Right renal pelvis (tissue), 4 donors: ENCODE data around the gene NOC2L. TPM values are rescaled to one million over a fixed set of nuclear protein-coding genes. Genes with fewer than 3 reads are reported as not detected.

Experiments
- DNase-seq, 4 donors: peaks; one replicate each; pipeline ENCODE4 v3.0.0-alpha.2; 2013; ENCODE audit warnings: low read depth in 4 of 4, low spot score in 3 of 4, missing footprints in 1 of 4
- polyA plus RNA-seq, 4 donors: library from polyadenylated mRNA; unstranded; fragments of 120-200 nt; gene quantifications; one replicate each; pipeline ENCODE4 v1.2.1, GENCODE V29; 2013; ENCODE audit not compliant: insufficient read length in 4 of 4

NOC2L gene
- polyA plus RNA-seq, 4 donors: 53.1 to 65.2 (median 57.0) TPM

DNA sequence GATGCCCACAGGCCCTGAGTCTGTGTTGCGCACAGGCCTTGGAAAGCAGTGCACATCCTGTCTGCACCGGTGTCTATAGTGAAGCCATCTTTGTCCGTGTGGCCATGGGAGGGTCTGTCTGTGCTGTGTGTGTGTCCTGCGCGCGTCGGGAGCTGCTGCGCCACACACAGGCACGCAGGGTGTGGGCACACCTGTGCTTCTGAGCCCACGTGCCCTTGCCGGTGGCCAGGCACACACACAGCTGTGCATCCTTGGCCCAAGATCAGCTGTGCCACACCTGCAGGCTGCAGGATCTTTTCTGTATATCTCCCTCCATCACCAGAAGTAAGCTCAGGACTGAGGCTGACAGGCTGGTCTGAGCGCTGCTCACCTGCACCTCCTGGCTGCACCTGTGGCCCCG is 38.5 kb downstream of the NOC2L start:
- no peak for DNase-seq

DNA sequence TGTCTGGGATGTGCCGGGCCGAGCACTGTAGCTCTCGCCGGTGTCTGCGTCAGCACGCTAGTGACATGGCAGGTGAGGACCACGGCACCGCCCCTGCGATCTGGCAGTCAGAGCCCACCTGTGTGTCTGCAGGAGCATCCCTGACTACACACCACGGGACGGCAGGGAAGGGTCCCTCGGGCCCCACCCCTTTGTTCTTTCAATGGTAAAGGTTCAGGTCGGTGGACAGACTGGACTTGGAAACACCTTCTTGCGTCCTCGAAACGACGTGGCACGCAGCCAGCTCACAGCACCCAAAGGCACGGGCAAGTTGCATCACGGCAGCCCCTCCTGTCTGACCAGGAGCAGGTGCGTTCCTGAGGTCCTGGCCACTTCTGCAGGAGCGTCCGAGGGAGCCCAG is 39.0 kb downstream of the NOC2L start:
- DNase-seq: no peak

GRCh38 chr1:919271-919872 is 39.7 kb downstream of the NOC2L start:
- no peak for DNase-seq

GRCh38 chr1:918843-919242 is 40.2 kb downstream of the NOC2L start:
- DNase-seq: no peak

DNA sequence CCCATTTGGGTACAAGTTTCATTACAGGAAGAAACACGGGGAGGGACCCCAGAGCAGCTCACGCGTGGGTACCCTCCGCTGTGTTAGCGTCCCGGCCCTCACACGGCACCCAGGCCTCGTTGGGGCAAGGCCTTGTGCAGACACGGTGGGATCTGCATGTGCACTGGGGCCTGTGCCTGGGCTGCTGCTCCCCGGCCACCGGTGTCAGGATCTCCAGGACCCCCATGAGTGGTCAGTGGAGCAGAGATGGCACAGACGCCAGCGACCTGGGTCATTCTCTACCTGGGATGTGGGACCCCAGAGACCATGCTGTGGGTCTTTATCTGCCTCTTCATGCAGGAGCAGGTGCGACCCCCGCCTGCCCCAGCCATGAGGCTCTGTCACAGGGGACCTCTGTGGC is 40.7 kb downstream of the NOC2L start:
- no peak for DNase-seq

DNA sequence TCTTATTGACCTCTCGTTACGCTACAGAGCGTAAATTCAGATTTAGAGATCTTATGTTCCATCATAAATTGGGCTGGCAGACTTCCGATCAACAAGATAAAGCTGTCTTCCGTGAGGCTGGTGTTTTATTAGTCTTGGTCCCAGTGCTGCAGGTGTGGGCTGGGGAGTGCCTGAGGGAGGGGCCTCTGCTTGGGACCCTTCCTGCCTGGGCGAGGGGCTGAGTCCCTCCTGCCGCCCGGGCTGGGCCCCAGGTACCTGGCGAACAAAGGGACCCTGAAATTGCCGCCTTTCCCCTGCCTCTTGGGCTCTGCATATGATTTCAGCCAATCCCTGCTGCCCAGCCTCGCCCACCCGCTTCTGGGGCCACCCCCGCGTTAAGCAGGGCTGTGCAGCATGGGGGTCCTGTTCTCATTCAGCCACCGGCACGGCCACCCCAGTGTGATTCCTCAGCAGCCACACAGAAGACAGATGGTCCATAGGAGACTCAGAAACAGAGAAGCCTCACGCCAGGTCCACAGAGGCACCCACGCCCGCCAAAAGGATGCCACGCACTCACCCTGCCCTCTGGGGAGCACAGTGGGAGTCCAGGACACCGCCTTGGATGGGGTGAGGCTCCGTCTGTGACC is 41.5 kb downstream of the NOC2L start:
- DNase-seq: no peak

GRCh38 chr1:917076-917459 is 42.0 kb downstream of the NOC2L start:
- DNase-seq: no peak

DNA sequence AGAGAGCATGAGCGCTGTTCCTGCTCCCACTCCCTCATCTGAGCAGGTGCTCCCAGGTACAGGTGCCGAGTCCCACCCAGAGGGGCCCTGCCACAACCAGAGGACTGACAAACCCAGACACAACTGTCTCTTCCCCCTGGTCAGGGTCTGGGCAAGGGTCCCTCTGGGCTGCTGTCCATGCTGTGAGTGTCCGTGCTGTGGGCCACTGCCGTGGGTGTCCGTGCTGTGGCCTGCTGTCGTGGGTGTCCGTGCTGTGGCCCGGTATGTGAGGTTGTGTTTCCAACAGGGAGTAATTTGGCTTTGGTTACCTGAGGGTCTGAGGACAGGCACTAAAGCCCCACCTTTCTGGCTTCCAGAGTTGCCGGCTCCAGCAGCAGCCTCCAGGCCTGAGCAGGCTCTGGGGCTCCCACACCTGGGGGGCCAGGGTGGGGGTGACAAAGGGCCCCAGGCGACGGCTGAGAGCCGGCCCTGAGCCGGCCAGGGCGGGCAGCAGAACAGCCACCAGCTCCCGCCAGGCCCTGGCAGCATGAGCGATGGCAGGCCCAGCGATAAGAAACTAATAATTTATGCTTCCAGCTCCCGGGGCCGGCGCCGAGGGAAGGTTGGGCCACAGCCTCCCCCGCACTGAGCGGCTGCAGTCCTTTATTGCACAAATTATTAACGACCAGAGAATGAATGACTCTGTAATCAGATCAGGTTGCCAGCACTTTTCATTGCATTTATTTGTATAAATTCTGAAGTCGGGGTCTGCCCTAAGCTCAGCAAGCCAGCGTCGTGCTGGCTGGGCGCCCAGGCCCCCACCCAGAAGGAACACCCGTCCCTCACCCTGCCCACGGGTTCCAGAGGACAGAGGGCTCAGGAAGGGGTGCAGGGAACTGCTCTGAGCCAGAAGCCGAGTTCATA is 42.6 kb downstream of the NOC2L start:
- no peak for DNase-seq

DNA sequence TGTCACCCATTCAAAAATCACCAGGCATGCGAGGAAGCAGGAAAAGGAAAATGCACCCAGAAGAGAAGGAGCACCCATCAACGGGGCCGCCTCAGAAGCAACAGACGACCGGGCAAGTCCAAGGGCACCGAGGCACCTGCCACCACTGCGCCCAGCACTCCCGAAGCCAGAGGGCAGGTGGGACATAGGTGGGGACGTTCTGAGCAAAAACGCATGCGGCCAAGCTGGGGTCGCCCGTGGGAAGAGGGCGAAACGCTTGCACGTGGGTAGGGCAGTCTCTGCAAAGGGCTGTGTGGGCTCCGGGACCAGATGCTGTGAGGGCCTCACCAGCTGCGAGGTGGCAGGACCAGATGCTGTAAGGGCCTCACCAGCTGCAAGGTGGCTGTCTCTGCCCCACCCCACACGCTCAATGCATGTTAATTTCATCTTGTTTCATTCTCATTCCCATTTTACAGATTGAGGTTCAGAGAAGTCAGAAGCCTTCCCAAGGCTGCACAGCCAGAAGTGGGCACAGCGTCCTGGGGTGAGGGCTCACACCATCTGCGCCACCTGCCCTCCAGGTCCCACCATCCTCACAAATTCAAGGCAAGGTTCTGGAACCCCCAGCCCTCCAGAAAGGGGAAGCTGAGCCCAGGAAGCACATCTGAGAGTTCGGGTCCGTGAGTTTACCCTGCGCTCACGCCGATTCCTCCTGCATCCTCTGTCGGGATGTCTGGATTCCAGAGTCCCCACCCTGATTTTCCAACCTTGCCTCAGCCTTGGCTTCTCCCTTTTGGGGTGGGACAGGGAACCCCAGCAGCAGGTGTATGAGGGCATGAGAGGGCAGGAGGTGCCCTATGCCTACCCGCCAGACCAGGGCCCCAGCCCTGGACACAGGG is 43.5 kb downstream of the NOC2L start:
- no peak for DNase-seq

DNA sequence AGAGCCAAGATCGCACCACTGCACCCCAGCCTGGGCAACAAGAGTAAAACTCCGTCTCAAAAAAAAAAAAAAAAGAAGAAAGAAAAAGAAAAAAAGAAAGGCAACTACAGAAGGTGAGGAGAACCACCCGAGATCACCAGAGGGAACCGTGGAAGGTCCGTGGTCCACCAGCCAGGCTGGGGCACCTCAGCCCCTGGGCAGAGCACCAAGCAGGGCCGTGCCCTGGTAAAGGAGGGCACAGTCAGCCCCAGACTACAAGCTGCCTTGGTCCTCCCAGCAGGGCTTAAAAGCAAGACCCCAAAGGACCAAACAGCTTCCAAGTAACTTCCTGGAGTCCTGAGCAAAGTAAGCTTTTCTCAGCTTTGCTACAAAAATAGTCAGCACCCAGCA is 44.2 kb downstream of the NOC2L start:
- DNase-seq: no peak

DNA sequence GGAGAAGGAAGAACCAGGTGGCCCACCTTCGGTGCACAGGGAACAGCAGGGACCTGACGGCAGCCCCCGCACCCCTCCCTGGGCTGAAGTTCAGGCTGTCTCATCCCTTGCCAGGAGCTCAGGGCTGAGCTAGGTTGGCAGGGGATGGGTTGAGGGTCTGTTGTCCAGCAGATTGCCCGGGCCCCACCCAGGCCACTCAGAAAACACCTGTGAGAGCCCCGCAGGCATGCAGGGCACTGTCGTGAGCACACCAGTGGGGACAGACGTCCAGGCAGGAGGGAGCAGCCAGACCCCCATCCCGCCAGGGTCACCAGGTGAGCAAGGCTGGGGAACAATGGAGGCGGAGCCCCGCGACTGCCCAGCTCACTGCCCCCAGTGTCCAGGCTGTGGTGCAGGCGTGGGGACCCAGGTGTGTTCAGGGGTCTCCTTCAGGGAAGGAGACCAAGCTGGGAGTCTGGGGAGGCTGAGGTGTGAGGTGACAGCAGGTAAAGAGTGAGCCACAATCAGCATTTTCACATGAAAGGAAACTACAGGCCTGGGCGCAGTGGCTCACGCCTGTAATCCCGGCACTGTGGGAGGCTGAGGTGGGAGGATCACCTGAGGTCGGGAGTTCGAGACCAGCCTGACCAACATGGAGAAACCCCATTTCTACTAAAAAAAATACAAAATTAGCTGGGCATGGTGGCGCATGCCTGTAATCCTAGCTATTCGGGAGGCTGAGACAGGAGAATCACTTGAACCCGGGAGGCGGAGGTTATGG is 44.7 kb downstream of the NOC2L start:
- DNase-seq: no peak

DNA sequence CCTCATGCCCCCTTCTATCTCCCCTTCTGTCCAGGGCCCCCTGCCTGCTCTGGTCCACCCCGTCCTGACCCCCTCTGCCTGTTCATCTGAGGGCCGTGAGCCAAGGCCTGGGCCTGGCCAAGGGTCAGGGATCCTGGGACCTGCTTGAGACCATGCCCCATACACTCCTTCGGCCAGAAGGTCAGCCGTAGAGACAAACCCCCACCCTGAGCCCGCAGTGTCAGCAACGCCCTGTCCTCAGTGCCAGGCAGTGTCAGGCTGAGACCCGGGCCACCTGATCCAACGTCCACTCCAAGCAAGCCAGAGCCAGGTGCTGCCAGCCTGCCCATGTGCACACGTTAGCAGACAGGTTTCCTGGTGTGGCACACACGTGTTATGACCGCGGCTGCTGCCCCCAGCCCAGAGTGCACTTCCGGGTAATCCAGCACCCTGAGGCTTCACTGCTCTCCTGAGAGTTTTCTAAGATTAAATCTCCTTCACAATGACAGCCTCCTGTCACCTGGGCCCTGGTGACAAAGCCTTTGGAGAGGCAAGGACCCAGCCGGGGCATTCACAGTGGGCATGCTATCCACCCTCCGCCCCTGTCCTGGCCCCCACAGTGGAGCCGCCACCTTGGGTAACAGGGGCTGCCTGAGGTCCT is 45.4 kb downstream of the NOC2L start:
- DNase-seq: no peak

GRCh38 chr1:912740-913301 is 46.2 kb downstream of the NOC2L start:
- no peak for DNase-seq

DNA sequence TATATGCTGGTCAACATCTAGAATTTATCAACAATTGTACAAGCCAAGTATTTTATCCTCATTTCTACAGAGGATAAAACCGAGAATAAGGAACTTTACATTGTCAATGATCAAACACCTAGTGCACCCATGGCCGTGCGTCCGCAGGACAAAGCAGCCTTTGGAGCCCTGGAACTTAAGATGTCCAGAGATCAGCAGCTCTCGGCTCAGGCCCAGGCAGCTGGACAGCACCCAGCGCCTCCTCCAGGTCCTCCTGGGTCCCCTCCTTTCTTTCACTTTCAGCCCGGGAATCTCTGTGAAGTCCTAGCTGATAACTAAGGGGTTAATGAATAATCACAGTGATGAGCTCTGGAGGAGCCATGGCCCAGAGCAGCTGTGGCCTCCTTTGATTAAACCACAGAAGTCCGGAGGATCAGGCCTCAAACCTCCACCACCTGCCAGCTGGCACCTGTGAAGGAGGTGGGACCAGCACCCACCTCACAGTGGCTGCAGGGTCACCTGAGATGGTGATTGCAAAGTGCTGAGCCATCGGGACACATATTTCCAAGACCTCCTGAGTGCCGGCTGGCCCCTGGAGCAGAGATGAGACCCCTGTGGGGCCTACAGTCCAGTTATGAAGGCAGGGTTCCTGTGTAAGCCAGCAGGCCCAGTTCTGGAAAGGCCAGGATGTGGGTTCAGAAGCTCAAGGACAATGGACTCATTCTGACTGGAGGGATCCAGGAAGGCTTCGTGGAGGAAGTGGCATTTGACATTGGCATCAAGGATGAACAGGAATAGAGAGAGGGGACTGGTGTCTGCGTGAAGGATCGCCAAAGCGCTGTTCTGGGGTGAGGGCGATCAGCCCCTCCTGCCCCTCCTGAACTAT is 46.9 kb downstream of the NOC2L start:
- no peak for DNase-seq

DNA sequence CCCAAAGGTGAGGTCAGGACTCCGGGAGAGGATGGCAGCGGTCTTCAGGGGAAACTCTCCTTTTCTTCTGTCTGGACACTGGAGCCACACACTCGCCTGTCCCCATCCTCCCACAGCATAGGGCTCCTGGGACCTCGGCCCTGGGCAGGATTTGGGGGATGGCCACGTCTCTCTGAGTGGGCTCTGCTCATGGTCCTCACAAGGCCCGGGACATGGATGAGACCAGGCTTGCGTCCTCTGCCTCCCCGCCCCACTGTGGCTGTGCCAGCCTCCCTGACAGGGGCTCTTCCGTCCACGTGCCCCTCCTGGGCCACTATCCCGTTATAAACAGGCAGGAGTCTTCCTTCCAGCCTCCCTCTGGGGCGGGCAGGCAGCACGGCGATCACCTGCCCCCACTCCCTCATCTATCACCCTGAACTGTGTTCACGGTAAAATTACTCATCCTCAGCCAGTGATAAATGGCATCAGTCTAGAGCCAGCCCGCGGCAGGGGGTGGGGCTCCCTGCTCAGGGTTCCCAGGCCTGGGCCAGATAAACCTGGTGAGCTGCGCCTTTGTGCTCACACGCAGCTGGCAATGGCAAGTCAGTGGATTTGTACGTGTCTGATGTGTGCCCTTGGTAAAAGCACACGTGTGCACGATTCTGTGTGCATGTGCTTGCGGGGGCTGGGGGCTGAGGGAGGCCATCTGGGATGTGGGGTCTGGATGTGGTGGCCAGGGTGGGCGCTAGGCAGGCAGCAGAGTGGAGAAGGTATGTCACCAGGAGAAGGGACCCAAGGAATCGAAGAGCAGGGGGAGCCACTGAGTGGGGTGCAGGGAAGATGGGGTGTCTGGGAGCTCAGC is 48.0 kb downstream of the NOC2L start:
- no peak for DNase-seq

- DNase-seq: no peak
These were observed 48.7 kb downstream of the NOC2L start for GRCh38 chr1:910311-910880.

DNA sequence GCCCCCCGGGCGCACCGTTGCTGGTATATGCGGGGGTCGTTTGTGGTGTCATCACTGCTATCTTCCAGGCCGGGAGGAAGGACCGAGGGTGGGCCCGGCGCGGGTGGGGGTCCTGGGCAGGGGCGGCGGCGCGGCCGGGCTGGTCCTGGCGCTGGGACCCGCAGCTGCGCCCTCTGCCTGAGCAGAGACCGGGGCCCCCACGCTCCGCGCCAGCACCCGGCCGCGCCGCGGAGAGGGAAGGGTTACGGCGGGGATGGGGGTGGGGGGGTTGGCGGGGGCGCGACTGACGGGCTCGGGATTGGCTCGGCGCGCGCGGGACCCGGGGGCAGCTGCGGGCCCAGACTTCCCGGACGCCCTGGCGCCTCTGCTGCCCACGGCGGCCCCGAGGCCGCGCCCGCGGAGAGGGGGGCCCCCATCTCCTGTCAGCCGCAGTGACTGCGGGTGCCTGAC is 49.2 kb downstream of the NOC2L start:
- no peak for DNase-seq
